ENCODE results near the gene SMG6. TPM values are rescaled to one million over a fixed set of nuclear protein-coding genes. Genes with fewer than 3 reads are reported as not detected.
"Not testable (repeated sequence)": the region's sequence is repeated elsewhere in the genome, so short reads cannot be mapped to it uniquely, and the experiment has no call there.

The SMG6 gene
- total RNA-seq, 1 donor from 2014 or later = 31.6 TPM

GRCh38 chr17:2210726-2211125 lies 92.9 kb downstream of the SMG6 start:
- Mint-ChIP-seq H3K27me3 (no peaks in the 10 kb centered on the region), H3K36me3 (ENCODE audit: low read depth) (peaks cover 27% of the 10 kb centered on the region), H3K9me3 (no peaks in the 10 kb centered on the region), H3K4me3 (no peak overlapping the region), H3K27ac (no peak overlapping the region), H3K4me1 (peaks cover 42% of the 10 kb centered on the region)
- no peak for DNase-seq
- intact Hi-C loops (cut with micrococcal nuclease) = no loop called here

GRCh38 chr17:2207815-2208515 lies 95.6 kb downstream of the SMG6 start:
- Mint-ChIP-seq H3K36me3 (ENCODE audit: low read depth) (peaks cover 27% of the 10 kb centered on the region), H3K27me3 (no peaks in the 10 kb centered on the region), H3K4me3 (no peak overlapping the region), H3K27ac (no peak overlapping the region), H3K9me3 (no peaks in the 10 kb centered on the region), H3K4me1 (peaks cover 32% of the 10 kb centered on the region)
- no peak for DNase-seq
- intact Hi-C loops (cut with micrococcal nuclease) = no loop called here

- Mint-ChIP-seq H3K4me3 (no peak overlapping the region), H3K36me3 (ENCODE audit: low read depth) (peaks cover 26% of the 10 kb centered on the region), H3K9me3 (no peaks in the 10 kb centered on the region), H3K27ac (no peak overlapping the region), H3K27me3 (no peaks in the 10 kb centered on the region), H3K4me1 (peaks cover 30% of the 10 kb centered on the region)
- intact Hi-C loops (cut with micrococcal nuclease) = no loop called here
- DNase-seq = no peak
Observed at GRCh38 chr17:2204393-2204792, 99.2 kb downstream of the SMG6 start.

GRCh38 chr17:2203818-2204217 lies 99.8 kb downstream of the SMG6 start:
- peaks cover 28% of the 10 kb centered on the region for H3K36me3 Mint-ChIP-seq (ENCODE audit: low read depth)
- no peak overlapping the region for H3K27ac Mint-ChIP-seq
- H3K4me3 Mint-ChIP-seq = no peak overlapping the region

GRCh38 chr17:2202996-2203575 lies 100.5 kb downstream of the SMG6 start:
- Mint-ChIP-seq H3K4me3 (peak overlapping the region; percentile 65), H3K27ac (peak overlapping the region; percentile 72), H3K36me3 (ENCODE audit: low read depth) (peaks cover 22% of the 10 kb centered on the region), H3K9me3 (no peaks in the 10 kb centered on the region), H3K4me1 (peaks cover 30% of the 10 kb centered on the region), H3K27me3 (no peaks in the 10 kb centered on the region)
- intact Hi-C loops (cut with micrococcal nuclease) = no loop called here
- no peak for DNase-seq

More at GRCh38 chr17:2203818-2204217, 99.8 kb downstream of the SMG6 start:
- Mint-ChIP-seq H3K9me3 (no peaks in the 10 kb centered on the region), H3K4me1 (peaks cover 30% of the 10 kb centered on the region), H3K27me3 (no peaks in the 10 kb centered on the region)
- DNase-seq = no peak
- intact Hi-C loops (cut with micrococcal nuclease) = no loop called here

GRCh38 chr17:2202302-2202995 lies 101.1 kb downstream of the SMG6 start:
- peaks cover 30% of the 10 kb centered on the region for H3K4me1 Mint-ChIP-seq
- no peaks in the 10 kb centered on the region for H3K9me3 Mint-ChIP-seq
- peak; percentile 67 for DNase-seq
- intact Hi-C loops (cut with micrococcal nuclease) = no loop called here
- peaks cover 21% of the 10 kb centered on the region for H3K36me3 Mint-ChIP-seq (ENCODE audit: low read depth)
- peak overlapping the region; percentile 81 for H3K27ac Mint-ChIP-seq
- H3K27me3 Mint-ChIP-seq = no peaks in the 10 kb centered on the region
- peak overlapping the region; percentile 65 for H3K4me3 Mint-ChIP-seq

GRCh38 chr17:2199386-2199785 lies 104.2 kb downstream of the SMG6 start:
- H3K4me1 Mint-ChIP-seq = peaks cover 49% of the 10 kb centered on the region
- H3K27ac Mint-ChIP-seq, H3K9me3 Mint-ChIP-seq, DNase-seq, H3K27me3 Mint-ChIP-seq, H3K4me3 Mint-ChIP-seq: not testable (repeated sequence)
- intact Hi-C loops (cut with micrococcal nuclease) = loop anchor here (5.0 kb wide), 1 partner anchor 43 kb away; no protein-coding TSS in a partner anchor
- peaks cover 37% of the 10 kb centered on the region for H3K36me3 Mint-ChIP-seq (ENCODE audit: low read depth)

- H3K9me3 Mint-ChIP-seq = no peaks in the 10 kb centered on the region
- H3K27me3 Mint-ChIP-seq = no peaks in the 10 kb centered on the region
- no peak overlapping the region for H3K27ac Mint-ChIP-seq
- intact Hi-C loops (cut with micrococcal nuclease) = loop anchor here (5.0 kb wide), 1 partner anchor 43 kb away; no protein-coding TSS in a partner anchor
- H3K4me3 Mint-ChIP-seq = no peak overlapping the region
- H3K36me3 Mint-ChIP-seq (ENCODE audit: low read depth) = peaks cover 40% of the 10 kb centered on the region
- no peak for DNase-seq
- H3K4me1 Mint-ChIP-seq = peaks cover 49% of the 10 kb centered on the region
Observed at GRCh38 chr17:2198927-2199326, 104.7 kb downstream of the SMG6 start.

- Mint-ChIP-seq H3K36me3 (ENCODE audit: low read depth) (peaks cover 44% of the 10 kb centered on the region), H3K4me3 (no peak overlapping the region), H3K9me3 (no peaks in the 10 kb centered on the region), H3K27ac (no peak overlapping the region), H3K4me1 (peaks cover 47% of the 10 kb centered on the region), H3K27me3 (no peaks in the 10 kb centered on the region)
- no peak for DNase-seq
- intact Hi-C loops (cut with micrococcal nuclease) = loop anchor here (5.0 kb wide), 1 partner anchor 45 kb away; no protein-coding TSS in a partner anchor
Observed at GRCh38 chr17:2197271-2197670, 106.3 kb downstream of the SMG6 start.

GRCh38 chr17:2195729-2196128 lies 107.9 kb downstream of the SMG6 start:
- Mint-ChIP-seq H3K4me1 (peaks cover 47% of the 10 kb centered on the region), H3K27ac (peak overlapping the region; percentile 73), H3K9me3 (no peaks in the 10 kb centered on the region), H3K4me3 (peak overlapping the region; percentile 2), H3K36me3 (ENCODE audit: low read depth) (peaks cover 41% of the 10 kb centered on the region), H3K27me3 (no peaks in the 10 kb centered on the region)
- intact Hi-C loops (cut with micrococcal nuclease) = loop anchor here (2.0 to 5.0 kb wide), 2 partner anchors 47 to 107 kb away; no protein-coding TSS in a partner anchor
- DNase-seq = peak; percentile 78

- H3K4me3 Mint-ChIP-seq = no peak overlapping the region
- intact Hi-C loops (cut with micrococcal nuclease) = loop anchor here (2.0 to 5.0 kb wide), 3 partner anchors 47 to 106 kb away; no protein-coding TSS in a partner anchor
- H3K9me3 Mint-ChIP-seq = no peaks in the 10 kb centered on the region
- H3K4me1 Mint-ChIP-seq = peaks cover 56% of the 10 kb centered on the region
- no peaks in the 10 kb centered on the region for H3K27me3 Mint-ChIP-seq
- no peak for DNase-seq
- H3K36me3 Mint-ChIP-seq (ENCODE audit: low read depth) = peaks cover 40% of the 10 kb centered on the region
- H3K27ac Mint-ChIP-seq = peak overlapping the region; percentile 17
Observed at GRCh38 chr17:2194889-2195335, 108.7 kb downstream of the SMG6 start.

GRCh38 chr17:2192367-2193057 lies 111.1 kb downstream of the SMG6 start:
- peak; percentile 81 for DNase-seq
- Mint-ChIP-seq H3K27ac (peak overlapping the region; percentile 77), H3K27me3 (no peaks in the 10 kb centered on the region), H3K4me3 (peak overlapping the region; percentile 57), H3K9me3 (no peaks in the 10 kb centered on the region), H3K36me3 (ENCODE audit: low read depth) (peaks cover 48% of the 10 kb centered on the region), H3K4me1 (peaks cover 64% of the 10 kb centered on the region)
- intact Hi-C loops (cut with micrococcal nuclease) = loop anchor here (2.0 to 5.0 kb wide), 2 partner anchors 22 to 80 kb away; no protein-coding TSS in a partner anchor

- Mint-ChIP-seq H3K36me3 (ENCODE audit: low read depth) (peaks cover 52% of the 10 kb centered on the region), H3K9me3 (no peaks in the 10 kb centered on the region), H3K27me3 (no peaks in the 10 kb centered on the region), H3K4me1 (peaks cover 64% of the 10 kb centered on the region), H3K27ac (peak overlapping the region; percentile 21), H3K4me3 (peak overlapping the region; percentile 11)
- DNase-seq = no peak
- intact Hi-C loops (cut with micrococcal nuclease) = loop anchor here (2.0 to 5.0 kb wide), 2 partner anchors 23 to 81 kb away; no protein-coding TSS in a partner anchor
Observed at GRCh38 chr17:2191785-2192184, 111.8 kb downstream of the SMG6 start.

Measured in activated CD4-positive, alpha-beta T cell treated with anti-CD3 and anti-CD28 coated beads, Interleukin-2, amount 10 ng/mL, durations not matched to agents 24 days and 14 days (primary cell).